Skeletal muscle tissue (tissue), 4 donors: ENCODE measurements around the gene RENBP. TPM values are rescaled to one million over a fixed set of nuclear protein-coding genes. Genes with fewer than 3 reads are reported as not detected.

Source experiments
- H3K27ac ChIP-seq: one replicate; pipeline ENCODE4 v1.7.0; 2013; ENCODE audit warnings: mild to moderate bottlenecking, low read depth, low read length, inconsistent platforms
- H3K27me3 ChIP-seq, 3 donors: one replicate each; pipeline ENCODE4 v1.7.0; 2013; ENCODE audit warnings: low read length in 3 of 3; ENCODE audit not compliant: control insufficient read depth in 3 of 3, insufficient read depth in 3 of 3
- H3K36me3 ChIP-seq, 3 donors: one replicate each; pipeline ENCODE4 v1.7.0; 2013; ENCODE audit warnings: low read length in 3 of 3; ENCODE audit not compliant: control insufficient read depth in 3 of 3, insufficient read depth in 3 of 3
- H3K4me1 ChIP-seq, 3 donors: one replicate each; pipeline ENCODE4 v1.7.0; 2013; ENCODE audit warnings: low read length in 3 of 3, mild to moderate bottlenecking in 3 of 3; ENCODE audit not compliant: control insufficient read depth in 3 of 3, insufficient read depth in 3 of 3
- H3K4me3 ChIP-seq, 3 donors: one replicate each; pipeline ENCODE4 v1.7.0; 2013; ENCODE audit warnings: low read length in 3 of 3
- H3K9ac ChIP-seq, 3 donors: one replicate each; pipeline ENCODE4 v1.7.0; 2013; ENCODE audit warnings: low read length in 3 of 3, mild to moderate bottlenecking in 3 of 3, moderate library complexity in 2 of 3, low read depth in 1 of 3
- H3K9me3 ChIP-seq, 3 donors: one replicate each; pipeline ENCODE4 v1.7.0; 2013; ENCODE audit warnings: low read length in 3 of 3; ENCODE audit not compliant: control insufficient read depth in 3 of 3
- total RNA-seq: library from RNA; depleted of rRNA; stranded (reverse); fragments of >200 nt; gene quantifications from one replicate; pipeline ENCODE4 v1.2.3, GENCODE V29; 2014
- donor health status: Osteomylitis.

RENBP gene
- total RNA-seq, 1 donor from 2014 or later, result 5.7 TPM

DNA sequence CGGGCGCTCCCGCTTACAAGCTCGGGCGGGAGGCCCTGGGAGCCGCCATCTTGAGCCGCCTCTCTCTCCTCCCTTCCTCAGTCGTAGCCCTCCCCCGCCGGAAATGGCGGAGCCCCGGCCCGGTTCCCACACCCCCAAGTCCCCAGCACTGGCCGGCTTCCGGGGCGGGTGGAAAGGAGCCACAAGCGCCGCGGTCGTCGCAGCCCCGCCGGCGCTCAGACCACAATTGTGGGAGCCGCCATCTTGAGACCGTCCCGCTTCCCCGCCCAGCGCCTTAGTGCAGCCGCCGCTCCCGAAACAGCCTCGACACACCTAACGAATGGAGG lies 26.6 kb upstream of the RENBP start:
- peak overlapping the region; percentile 99 for H3K27ac ChIP-seq

DNA sequence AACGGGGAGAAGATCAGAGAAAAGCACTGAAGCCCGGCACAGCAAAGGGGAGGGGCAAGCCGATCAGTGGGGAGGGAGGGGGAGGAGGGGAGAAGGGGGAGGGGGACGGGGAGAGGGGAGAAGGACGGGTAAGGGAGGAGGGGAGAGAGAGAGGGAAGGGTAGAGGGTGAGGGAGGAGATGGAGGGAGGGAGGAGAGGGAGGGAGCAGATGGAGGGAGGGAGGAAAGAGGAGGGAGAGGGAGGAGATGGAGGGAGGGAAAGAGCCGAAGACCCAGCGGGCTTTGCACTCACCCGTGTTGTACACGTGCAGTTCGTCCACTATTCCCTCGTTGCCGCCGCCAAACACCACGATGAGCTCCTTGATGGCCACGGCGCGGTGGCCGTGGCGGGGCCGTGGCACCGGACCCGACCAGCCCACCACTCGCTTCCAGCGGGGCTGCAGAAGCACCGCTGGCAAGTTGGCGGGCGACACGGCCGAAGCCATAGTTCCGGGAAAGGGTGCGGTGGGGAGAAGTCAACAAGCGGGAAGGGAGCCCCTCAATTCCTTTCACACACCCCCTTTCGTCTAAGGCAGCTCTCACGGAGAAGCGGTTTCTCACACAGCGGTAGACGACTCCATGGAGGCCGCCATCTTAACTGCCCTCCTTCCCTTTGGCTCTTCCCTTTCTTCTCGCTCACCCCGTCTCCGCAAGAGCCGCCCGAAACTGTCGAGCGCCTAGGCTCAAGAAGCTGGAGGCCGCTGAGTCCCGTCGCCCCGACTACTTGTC lies 26.1 kb upstream of the RENBP start:
- Histone ChIP-seq H3K27me3 (no peaks in the 10 kb centered on the region), H3K4me3 (peak overlapping the region; percentile 88 to 93 (median 89)), H3K4me1 (peaks cover 55 to 65% (median 56%) of the 10 kb centered on the region in 3 donors), H3K27ac (peak overlapping the region; percentile 99), H3K9ac (peak overlapping the region; percentile 86 to 97 (median 95)), H3K36me3 (no peaks in the 10 kb centered on the region), H3K9me3 (no peaks in the 10 kb centered on the region)

More for the DNA sequence above, 26.6 kb upstream of the RENBP start:
- no peaks in the 10 kb centered on the region for H3K27me3 ChIP-seq
- H3K9me3 ChIP-seq, result no peaks in the 10 kb centered on the region
- no peaks in the 10 kb centered on the region for H3K36me3 ChIP-seq
- H3K4me3 ChIP-seq, result peak overlapping the region; percentile 88 to 93 (median 89)
- peak overlapping the region; percentile 95 to 99 (median 97) for H3K9ac ChIP-seq
- peaks cover 49 to 60% (median 51%) of the 10 kb centered on the region in 3 donors for H3K4me1 ChIP-seq

DNA sequence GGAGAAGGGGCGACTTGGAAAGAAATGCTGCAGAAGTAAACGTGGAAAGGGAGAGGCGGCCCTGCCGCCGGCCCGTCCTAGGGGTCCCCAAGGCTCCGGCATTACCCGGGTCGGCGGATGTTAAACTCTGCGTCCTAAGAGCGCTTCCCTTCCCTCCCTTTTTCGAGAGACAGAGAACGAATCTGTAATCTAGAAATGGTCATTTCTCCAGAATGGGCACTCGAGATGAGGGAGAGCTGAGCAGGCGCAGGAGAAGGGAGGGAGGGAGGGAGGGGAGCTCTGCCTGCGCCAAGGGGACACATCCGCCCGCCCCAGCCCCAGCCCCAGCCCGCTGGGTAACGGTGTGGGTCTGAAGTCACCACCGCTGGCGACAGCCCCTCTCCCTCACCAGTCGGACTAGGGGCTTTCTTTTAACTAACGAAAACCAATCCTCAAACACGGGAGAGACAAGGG lies 25.5 kb upstream of the RENBP start:
- H3K9ac ChIP-seq, result peak overlapping the region; percentile 73 to 81 (median 75)
- H3K4me3 ChIP-seq, result peak overlapping the region; percentile 88 to 93 (median 89)
- H3K9me3 ChIP-seq, result no peaks in the 10 kb centered on the region
- no peaks in the 10 kb centered on the region for H3K27me3 ChIP-seq
- peaks cover 60 to 71% (median 61%) of the 10 kb centered on the region in 3 donors for H3K4me1 ChIP-seq
- H3K27ac ChIP-seq, result peak overlapping the region; percentile 83
- no peaks in the 10 kb centered on the region for H3K36me3 ChIP-seq

DNA sequence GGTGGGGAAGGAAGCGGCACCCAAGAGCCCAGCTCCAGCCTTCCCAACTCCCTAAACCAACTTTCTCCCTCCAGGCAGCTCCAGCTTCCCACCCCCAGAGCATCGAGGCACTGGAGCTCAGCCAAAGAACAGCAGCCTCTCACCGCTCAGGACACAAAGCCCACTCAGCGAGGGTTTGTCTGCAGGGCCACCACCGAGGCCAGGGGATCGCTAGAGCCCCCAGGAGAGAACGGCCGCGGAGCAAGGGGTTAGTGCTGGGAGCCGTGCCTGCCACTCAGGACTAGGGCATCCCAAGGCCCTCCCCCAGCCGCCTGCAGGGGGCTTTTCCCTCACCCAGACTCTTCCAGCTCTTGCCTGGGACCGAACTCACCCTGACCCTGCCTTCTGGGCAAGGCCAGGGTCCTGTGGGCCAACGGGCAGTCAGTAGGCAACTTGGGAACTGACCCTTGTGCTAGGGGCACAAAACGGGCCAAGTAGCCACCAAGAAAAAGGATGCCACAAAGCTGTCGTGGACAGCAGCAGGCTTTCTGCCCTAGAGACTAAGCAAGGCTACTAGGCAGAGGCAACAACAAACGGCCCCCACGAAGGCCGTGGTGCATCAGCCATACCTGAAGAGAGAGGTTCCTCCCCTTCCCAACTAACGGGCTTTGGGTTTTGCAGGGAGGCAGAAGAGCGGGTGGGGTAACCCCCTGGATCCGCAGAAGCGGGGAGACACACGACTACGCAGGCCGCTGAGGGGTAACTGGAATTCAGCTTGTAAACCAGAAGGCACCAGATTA lies 24.9 kb upstream of the RENBP start:
- Histone ChIP-seq H3K9ac (peak overlapping the region; percentile 73 to 81 (median 75)), H3K27ac (peak overlapping the region; percentile 83), H3K36me3 (peaks cover 0 to 2% (median 0%) of the 10 kb centered on the region in 3 donors), H3K4me1 (peaks cover 60 to 71% (median 63%) of the 10 kb centered on the region in 3 donors), H3K9me3 (no peaks in the 10 kb centered on the region), H3K4me3 (peak overlapping the region; percentile 88 to 93 (median 89)), H3K27me3 (no peaks in the 10 kb centered on the region)

DNA sequence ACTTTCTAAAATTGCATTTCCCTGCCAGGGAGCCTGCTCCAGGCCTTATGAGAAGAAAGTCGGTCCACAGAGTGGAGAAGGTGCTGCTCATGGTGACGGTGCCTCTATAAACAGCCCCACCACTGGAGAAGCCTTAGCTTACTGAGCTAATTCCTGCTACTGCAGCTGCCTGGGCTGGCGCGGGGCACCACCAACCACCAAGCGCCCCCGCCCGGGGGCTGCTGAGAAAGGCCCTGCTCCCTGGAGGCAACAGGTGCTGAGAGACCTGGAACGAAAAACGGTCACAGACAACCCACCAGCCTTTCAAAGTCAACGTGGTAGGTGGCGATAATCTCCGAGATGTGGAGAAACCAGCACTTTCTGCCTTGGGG lies 24.3 kb upstream of the RENBP start:
- Histone ChIP-seq H3K9ac (peak overlapping the region; percentile 73 to 81 (median 75)), H3K27ac (peak overlapping the region; percentile 83), H3K4me1 (peaks cover 57 to 67% (median 59%) of the 10 kb centered on the region in 3 donors), H3K27me3 (no peaks in the 10 kb centered on the region), H3K36me3 (peaks cover 0 to 5% (median under 1%) of the 10 kb centered on the region in 3 donors), H3K9me3 (no peaks in the 10 kb centered on the region), H3K4me3 (peak overlapping the region; percentile 88 to 93 (median 89))

DNA sequence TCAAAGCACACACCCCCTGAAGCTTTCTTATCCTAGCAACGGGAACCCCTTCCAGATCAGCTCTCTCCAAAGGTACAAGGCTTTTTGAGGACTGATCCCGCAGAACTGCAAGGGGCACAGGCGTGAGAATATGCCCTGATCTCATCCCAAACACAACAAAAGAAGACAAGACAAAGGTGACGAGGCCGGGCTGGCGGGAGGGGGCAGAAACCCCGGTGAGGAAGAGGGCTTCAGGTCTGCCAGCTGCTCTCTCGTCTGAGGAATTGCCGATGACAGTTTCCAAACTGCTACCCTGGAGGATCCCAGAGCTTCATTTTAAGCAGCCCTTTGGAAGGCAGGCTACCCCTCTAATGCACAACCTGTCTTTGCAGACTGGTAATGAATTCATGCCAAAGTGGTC lies 23.8 kb upstream of the RENBP start:
- Histone ChIP-seq H3K9ac (peak overlapping the region; percentile 70 to 81 (median 73)), H3K4me1 (peaks cover 52 to 66% (median 54%) of the 10 kb centered on the region in 3 donors), H3K27ac (peak overlapping the region; percentile 83), H3K27me3 (no peaks in the 10 kb centered on the region), H3K9me3 (no peaks in the 10 kb centered on the region), H3K36me3 (peaks cover 0 to 7% (median 2%) of the 10 kb centered on the region in 3 donors), H3K4me3 (peak overlapping the region; percentile 61 to 93 (median 88))

DNA sequence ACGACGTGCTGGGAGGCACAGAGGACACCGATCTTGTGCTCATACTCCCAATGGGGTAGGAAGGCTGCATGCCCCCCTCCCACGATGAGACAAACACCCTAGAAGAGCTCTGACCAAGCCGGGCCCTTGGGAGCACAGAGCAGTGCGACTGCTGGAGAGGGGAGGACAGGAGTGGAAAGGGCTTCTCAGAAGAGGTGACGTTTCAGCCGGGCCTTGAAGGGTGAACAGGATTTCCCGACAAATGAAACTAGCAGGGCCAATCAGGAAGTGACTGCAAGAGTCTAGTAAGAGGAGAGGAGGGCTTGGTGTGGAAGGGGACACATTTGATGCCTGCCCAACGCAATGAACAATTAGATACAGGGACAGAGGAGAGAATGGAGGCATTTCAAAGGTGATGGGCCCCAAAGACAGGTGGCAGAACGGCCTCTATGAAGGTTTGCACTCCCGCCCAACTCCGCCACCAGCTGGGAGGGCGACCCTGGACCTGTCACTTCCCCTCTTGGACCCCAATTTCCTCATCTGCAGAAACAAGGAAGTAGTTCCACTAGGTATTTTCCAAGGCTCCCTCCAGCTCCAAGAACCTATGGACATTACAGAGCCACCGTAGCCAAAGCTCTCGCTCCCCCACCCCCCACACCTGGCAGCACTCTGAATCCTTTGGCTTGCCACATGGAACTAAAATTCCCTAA lies 23.2 kb upstream of the RENBP start:
- Histone ChIP-seq H3K4me3 (peak overlapping the region; percentile 61 to 93 (median 88)), H3K36me3 (peaks cover 0 to 13% (median 5%) of the 10 kb centered on the region in 3 donors), H3K9me3 (no peaks in the 10 kb centered on the region), H3K4me1 (peaks cover 52 to 65% (median 54%) of the 10 kb centered on the region in 3 donors), H3K27me3 (no peaks in the 10 kb centered on the region), H3K27ac (peak overlapping the region; percentile 83), H3K9ac (peak overlapping the region; percentile 70 to 81 (median 73))

DNA sequence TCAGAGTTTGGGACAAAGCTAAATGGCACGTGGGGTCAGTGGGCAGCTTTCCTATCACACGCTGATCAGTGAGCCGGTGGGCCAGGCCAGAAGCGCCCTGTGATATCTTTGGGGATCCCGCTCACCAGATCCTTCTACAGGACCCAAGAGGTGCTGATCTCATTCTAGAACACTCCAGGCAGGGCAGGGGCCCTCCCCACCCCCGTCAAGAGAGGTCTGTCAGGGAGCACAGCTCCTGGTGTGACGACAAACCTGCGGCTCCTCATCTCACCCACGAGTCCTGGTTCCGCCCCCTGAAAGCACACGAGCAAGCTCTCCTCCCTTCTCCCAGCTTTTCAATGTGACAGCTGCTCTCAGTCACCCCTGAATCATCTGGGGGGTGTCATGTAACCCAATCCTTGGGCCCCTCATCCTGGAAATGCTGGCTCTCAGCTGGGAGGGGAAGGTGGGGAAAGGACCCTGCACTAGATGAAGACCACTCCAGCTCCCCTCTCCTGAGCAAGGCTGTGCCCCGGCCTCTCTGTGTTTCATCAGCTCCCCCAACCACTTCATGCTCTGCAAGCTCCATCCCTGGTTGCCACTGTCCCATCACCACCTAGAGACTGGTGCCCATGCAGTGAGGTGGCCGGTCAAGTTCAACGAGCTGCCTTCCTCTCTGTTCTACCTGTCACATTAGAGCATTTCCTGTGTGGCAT lies 22.5 kb upstream of the RENBP start:
- H3K27me3 ChIP-seq, result no peaks in the 10 kb centered on the region
- H3K9ac ChIP-seq, result peak overlapping the region in 2 of 3 donors; percentile 73 to 81
- H3K4me1 ChIP-seq, result peaks cover 52 to 65% (median 54%) of the 10 kb centered on the region in 3 donors
- H3K4me3 ChIP-seq, result peak overlapping the region; percentile 54 to 93 (median 59)
- H3K9me3 ChIP-seq, result no peaks in the 10 kb centered on the region
- peaks cover 5 to 19% (median 11%) of the 10 kb centered on the region in 3 donors for H3K36me3 ChIP-seq
- H3K27ac ChIP-seq, result peak overlapping the region; percentile 83

DNA sequence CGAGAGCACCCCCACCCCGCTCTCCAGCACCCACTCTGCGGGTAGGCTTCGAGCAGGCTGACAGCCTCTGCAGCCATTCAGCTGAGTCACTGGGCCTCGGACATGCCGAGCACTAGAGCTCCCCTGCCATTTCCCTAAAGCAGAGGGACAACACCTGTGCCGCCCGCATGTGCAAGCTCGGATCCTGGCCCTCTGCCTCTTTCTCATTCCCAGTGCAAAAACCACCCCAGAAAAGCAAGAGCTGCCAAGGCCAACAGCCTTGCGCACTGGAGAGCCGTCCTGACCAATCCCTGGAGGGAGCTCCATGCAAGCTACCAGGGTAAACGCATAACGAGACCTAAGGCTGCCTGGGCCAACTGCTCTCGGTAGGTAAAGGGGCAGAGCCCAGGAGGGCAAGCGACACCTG lies 21.8 kb upstream of the RENBP start:
- peak overlapping the region; percentile 57 to 81 (median 73) for H3K9ac ChIP-seq
- peak overlapping the region; percentile 54 to 93 (median 59) for H3K4me3 ChIP-seq
- H3K27me3 ChIP-seq, result no peaks in the 10 kb centered on the region
- H3K4me1 ChIP-seq, result peaks cover 52 to 65% (median 54%) of the 10 kb centered on the region in 3 donors
- H3K27ac ChIP-seq, result peak overlapping the region; percentile 83
- peaks cover 12 to 26% (median 16%) of the 10 kb centered on the region in 3 donors for H3K36me3 ChIP-seq
- no peaks in the 10 kb centered on the region for H3K9me3 ChIP-seq
